GM12891 (cell line): Measurements from ENCODE around the gene MEF2C.
A peak's percentile ranks its signal among the peaks of the same experiment; 100 is the strongest.

Experiments used
- DNase-seq: peaks from one replicate; pipeline ENCODE4 v3.0.0; 2011; ENCODE audit warnings: low spot score; ENCODE audit not compliant: insufficient read length
- FAIRE-seq: peaks from 2 replicates; lab custom pipeline; 2011; peaks lifted over from hg19 to GRCh38; lab: Jason Lieb, UNC
- PAX5 ChIP-seq: IDR thresholded peaks from 2 replicates; pipeline ENCODE4 v1.6.1; 2011; ENCODE audit warnings: low read length, moderate library complexity, mild to moderate bottlenecking; ENCODE audit not compliant: insufficient read depth, severe bottlenecking
- POLR2A ChIP-seq: IDR thresholded peaks from 2 replicates; pipeline ENCODE4 v1.6.1; 2011; ENCODE audit warnings: low read depth, low read length, control low read depth
- POLR2AphosphoS5 ChIP-seq: IDR thresholded peaks from 2 replicates; pipeline ENCODE4 v1.6.1; 2011; ENCODE audit warnings: low read depth, low read length, control low read depth
- POU2F2 ChIP-seq: IDR thresholded peaks from 2 replicates; pipeline ENCODE4 v1.6.1; 2011; ENCODE audit warnings: low read depth, mild to moderate bottlenecking, control low read depth, low read length, moderate library complexity
- SPI1 ChIP-seq: IDR thresholded peaks from 2 replicates; pipeline ENCODE4 v1.6.1; 2011; ENCODE audit warnings: low read depth, low read length, control low read depth
- TAF1 ChIP-seq: IDR thresholded peaks from 2 replicates; pipeline ENCODE4 v1.6.1; 2011; ENCODE audit warnings: low read depth, low read length, control low read depth

Gene MEF2C

GRCh38 chr5:88899096-88899737 lies 16.2 kb upstream of the MEF2C start:
- TF ChIP-seq POU2F2, result no peak
- peak; percentile 37 for TF ChIP-seq SPI1
- no peak for TF ChIP-seq POLR2A
- no peak for TF ChIP-seq POLR2AphosphoS5
- TF ChIP-seq PAX5, result no peak
- no peak for TF ChIP-seq TAF1
- FAIRE-seq, result no peak
- DNase-seq, result no peak

GRCh38 chr5:88897748-88898147 lies 14.8 kb upstream of the MEF2C start:
- TF ChIP-seq TAF1 (no peak), SPI1 (no peak), POLR2AphosphoS5 (no peak), POLR2A (no peak), PAX5 (no peak), POU2F2 (no peak)
- FAIRE-seq (no peak), DNase-seq (no peak)

GRCh38 chr5:88895681-88896501 lies 12.9 kb upstream of the MEF2C start:
- no peak for FAIRE-seq

GRCh38 chr5:88892669-88893068 lies 9.7 kb upstream of the MEF2C start:
- DNase-seq (no peak), FAIRE-seq (peak; percentile 43)
- TF ChIP-seq POLR2A (no peak), POU2F2 (no peak), POLR2AphosphoS5 (no peak)

More at GRCh38 chr5:88895681-88896501, 12.9 kb upstream of the MEF2C start:
- DNase-seq, result no peak
- TF ChIP-seq PAX5 (no peak), SPI1 (no peak), POLR2A (no peak), TAF1 (no peak)

DNA sequence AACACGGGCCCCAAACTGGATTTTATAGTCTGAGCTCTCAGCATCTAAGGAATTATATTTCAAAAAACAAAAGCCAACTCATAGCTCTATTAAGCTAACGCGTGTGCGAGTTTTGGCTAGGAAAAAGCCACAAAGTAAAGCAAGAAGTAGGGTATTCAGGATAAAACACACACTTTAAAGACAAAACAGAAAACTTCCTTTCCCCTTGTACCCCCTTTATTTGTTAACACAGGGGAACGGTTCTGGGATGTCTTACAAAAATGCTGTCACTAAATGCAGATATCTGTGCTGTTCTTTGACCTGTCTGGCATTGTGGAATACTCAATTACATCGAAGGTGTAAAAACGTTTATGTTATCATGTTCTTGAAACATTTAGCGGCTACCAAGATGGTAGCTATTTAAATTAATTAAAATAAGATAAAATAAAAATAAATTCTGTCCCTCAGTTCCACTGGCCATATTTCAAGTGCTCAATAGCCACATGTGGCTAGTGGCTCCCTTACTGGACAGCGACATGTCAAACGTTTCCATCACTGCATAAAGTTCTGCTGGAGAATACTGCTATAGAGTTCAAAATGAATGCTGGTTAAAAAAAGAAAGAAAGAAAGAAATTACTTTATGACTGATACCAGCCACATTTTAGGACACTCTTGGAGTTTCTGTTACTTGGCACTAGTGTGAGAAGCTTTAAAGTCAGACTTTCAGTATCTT lies 7.2 kb upstream of the MEF2C start:
- no peak for TF ChIP-seq SPI1
- TF ChIP-seq POU2F2, result no peak
- TF ChIP-seq TAF1, result no peak
- TF ChIP-seq POLR2A, result no peak
- TF ChIP-seq PAX5, result no peak
- TF ChIP-seq POLR2AphosphoS5, result no peak
- FAIRE-seq, result peak; percentile 72
- no peak for DNase-seq

- FAIRE-seq, result peak; percentile 93
- TF ChIP-seq TAF1, result peak; percentile 38
- TF ChIP-seq PAX5, result no peak
- peak; percentile 61; the same call in 1 of the 2 replicates for TF ChIP-seq POLR2AphosphoS5
- TF ChIP-seq POLR2A, result peak; percentile 25
- no peak for TF ChIP-seq POU2F2
- DNase-seq, result no peak
Measured at GRCh38 chr5:88889189-88890069, 6.4 kb upstream of the MEF2C start.

DNA sequence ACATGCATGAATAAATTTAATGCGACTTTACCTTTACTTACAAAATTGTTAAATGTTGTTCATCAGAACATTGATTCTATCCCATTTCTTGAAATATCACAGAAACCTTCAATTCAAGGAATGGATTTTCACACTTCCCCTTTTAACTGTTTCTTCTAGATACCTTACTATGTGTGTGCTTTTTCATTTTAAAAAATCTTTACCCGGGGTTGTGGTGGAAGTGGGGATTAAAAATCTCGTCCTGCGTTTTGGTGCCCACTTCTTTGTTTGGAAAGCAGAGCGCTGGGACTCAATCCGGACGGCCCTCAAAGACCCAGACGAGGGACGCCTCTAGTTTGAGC lies 5.8 kb upstream of the MEF2C start:
- FAIRE-seq, result no peak
- DNase-seq, result no peak
- peak; percentile 84 for TF ChIP-seq SPI1
- no peak for TF ChIP-seq POU2F2
- no peak for TF ChIP-seq POLR2AphosphoS5

- DNase-seq (no peak), FAIRE-seq (peak; percentile 20)
- no peak for TF ChIP-seq PAX5
- no peak for TF ChIP-seq POU2F2
- no peak for TF ChIP-seq TAF1
- no peak for TF ChIP-seq POLR2A
- no peak for TF ChIP-seq SPI1
- no peak for TF ChIP-seq POLR2AphosphoS5
Measured at GRCh38 chr5:88888291-88888690, 5.3 kb upstream of the MEF2C start.
